ENCODE data around the gene KCNA10. TPM values are rescaled to one million over a fixed set of nuclear protein-coding genes. Genes with fewer than 3 reads are reported as not detected.

The KCNA10 gene
- total RNA-seq, 1 experiment from 2014 or later = not detected

DNA sequence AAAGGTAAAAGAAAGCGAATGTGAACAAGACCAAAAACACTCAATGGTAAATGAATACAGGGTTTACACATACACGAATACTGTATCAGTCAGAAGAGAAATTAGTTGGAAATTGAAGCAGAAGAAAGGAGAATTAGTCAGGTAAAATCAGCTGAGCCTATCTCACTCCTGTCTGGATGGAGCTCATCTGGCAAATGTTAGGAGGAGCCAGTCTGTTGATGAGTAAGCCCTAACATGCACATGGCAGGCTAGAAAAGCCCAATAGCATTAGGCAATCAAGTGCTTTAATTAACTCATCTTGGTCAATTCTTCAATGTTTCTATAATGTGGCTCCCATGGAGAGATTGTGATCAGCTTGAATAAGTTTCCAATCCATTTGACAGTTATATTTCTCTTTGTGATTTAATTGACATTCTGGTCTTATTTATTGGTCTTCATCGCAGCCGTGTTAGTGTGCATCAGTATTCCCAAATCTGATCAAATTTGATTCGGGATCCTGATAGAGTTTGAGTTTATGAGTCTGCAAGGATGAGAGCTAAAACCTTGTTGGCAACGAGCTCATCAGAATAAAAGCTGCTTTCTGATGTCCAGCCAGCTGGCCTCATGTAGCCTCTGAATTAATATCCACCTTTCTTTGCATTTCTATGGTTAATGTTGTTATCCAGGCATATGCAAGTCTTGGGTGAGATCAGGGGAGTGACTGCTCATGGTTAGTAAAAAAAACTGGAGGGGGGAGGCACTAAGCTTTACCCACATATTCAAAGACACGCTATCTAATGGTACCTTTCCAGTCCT, 22.1 kb upstream of the KCNA10 start:
- RAD21 ChIA-PET (ENCODE audit: low non-redundant PET in 1 of 2, low total read pairs in 2 of 2, uncharacterized antibody in 2 of 2, unreplicated experiment in 2 of 2) = no interaction called here
- Histone ChIP-seq H3K4me3 (replicated peaks in 1 of 2; ENCODE audit: low read depth in 1 of 2, low read length in 2 of 2) (no peak overlapping the region), H3K79me2 (ENCODE audit: insufficient read depth, low read length) (no peaks in the 10 kb centered on the region), H3K9me2 (ENCODE audit: insufficient read depth) (no peaks in the 10 kb centered on the region), H4K20me1 (ENCODE audit: insufficient read depth) (no peaks in the 10 kb centered on the region), H2AFZ (ENCODE audit: low read depth, low read length, poor library complexity, severe bottlenecking) (no peak overlapping the region), H3K27ac (ENCODE audit: low read depth, low read length) (no peak overlapping the region), H3K9ac (ENCODE audit: low read length) (no peak overlapping the region), H3K36me3 (ENCODE audit: control insufficient read depth in 1 of 2, insufficient read depth in 2 of 2, low read length in 2 of 2) (no peaks in the 10 kb centered on the region), H3K4me2 (ENCODE audit: low read length) (no peak overlapping the region), H3K27me3 (ENCODE audit: insufficient read depth, low read length) (peaks cover 56% of the 10 kb centered on the region), H3K9me3 (ENCODE audit: control insufficient read depth in 1 of 2, insufficient read depth in 1 of 2, low read depth in 1 of 2, low read length in 2 of 2) (no peaks in the 10 kb centered on the region), H3K4me1 (ENCODE audit: control insufficient read depth in 1 of 2, insufficient read depth in 2 of 2, low read length in 2 of 2) (no peaks in the 10 kb centered on the region)
- CTCF ChIA-PET = no interaction called here
- POLR2A ChIA-PET = no interaction called here
- no peak for DNase-seq (ENCODE audit: low read depth, low spot score)
- ATAC-seq = no peak
- intact Hi-C loops (cut with micrococcal nuclease) = no loop called here
- BruUV-seq (replicated peaks) = no TSS peak
- no peak for TF ChIP-seq EGR1 (IDR thresholded peaks at IDR 0.05; ENCODE audit: low read depth)
- no peak for TF ChIP-seq FOSL1 (IDR thresholded peaks at IDR 0.05; ENCODE audit: low read depth)
- no peak for TF ChIP-seq SRF (IDR thresholded peaks at IDR 0.05; ENCODE audit: low read depth)
- TF ChIP-seq RAD21 (IDR thresholded peaks at IDR 0.05; ENCODE audit: low read depth) = no peak
- TF ChIP-seq, protein P1, sequence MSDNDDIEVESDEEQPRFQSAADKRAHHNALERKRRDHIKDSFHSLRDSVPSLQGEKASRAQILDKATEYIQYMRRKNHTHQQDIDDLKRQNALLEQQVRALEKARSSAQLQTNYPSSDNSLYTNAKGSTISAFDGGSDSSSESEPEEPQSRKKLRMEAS (IDR thresholded peaks at IDR 0.05) = no peak
- TF ChIP-seq EZH2phosphoT487 (IDR thresholded peaks at IDR 0.05; ENCODE audit: borderline replicate concordance) = no peak
- no peak for TF ChIP-seq ZFX (IDR thresholded peaks at IDR 0.05)
- no peak for TF ChIP-seq POLR2AphosphoS5 (IDR thresholded peaks at IDR 0.05; ENCODE audit: low read depth, low read length)
- TF ChIP-seq, protein P2, sequence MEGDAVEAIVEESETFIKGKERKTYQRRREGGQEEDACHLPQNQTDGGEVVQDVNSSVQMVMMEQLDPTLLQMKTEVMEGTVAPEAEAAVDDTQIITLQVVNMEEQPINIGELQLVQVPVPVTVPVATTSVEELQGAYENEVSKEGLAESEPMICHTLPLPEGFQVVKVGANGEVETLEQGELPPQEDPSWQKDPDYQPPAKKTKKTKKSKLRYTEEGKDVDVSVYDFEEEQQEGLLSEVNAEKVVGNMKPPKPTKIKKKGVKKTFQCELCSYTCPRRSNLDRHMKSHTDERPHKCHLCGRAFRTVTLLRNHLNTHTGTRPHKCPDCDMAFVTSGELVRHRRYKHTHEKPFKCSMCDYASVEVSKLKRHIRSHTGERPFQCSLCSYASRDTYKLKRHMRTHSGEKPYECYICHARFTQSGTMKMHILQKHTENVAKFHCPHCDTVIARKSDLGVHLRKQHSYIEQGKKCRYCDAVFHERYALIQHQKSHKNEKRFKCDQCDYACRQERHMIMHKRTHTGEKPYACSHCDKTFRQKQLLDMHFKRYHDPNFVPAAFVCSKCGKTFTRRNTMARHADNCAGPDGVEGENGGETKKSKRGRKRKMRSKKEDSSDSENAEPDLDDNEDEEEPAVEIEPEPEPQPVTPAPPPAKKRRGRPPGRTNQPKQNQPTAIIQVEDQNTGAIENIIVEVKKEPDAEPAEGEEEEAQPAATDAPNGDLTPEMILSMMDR (IDR thresholded peaks at IDR 0.05 in 2 of 3, conservative IDR thresholded peaks at IDR 0.05 in 1 of 3; ENCODE audit: borderline replicate concordance in 1 of 3, insufficient read depth in 1 of 3, low read depth in 2 of 3, low read length in 2 of 3) = no peak
- TF ChIP-seq SP1 (IDR thresholded peaks at IDR 0.05; ENCODE audit: low read depth) = no peak
- no peak for TF ChIP-seq YY1 (IDR thresholded peaks at IDR 0.05; ENCODE audit: extremely low read depth, insufficient replicate concordance, low read depth, low read length)
